ENCODE measurements around the gene SPCS2.

Gene SPCS2

GRCh38 chr11:74980634-74981033 lies 31.6 kb downstream of the SPCS2 start:
- Histone ChIP-seq H3K79me2 (ENCODE audit: insufficient read depth, low read depth) (no peaks in the 10 kb centered on the region), H3K9ac (no peak overlapping the region), H3K27ac (no peak overlapping the region), H4K20me1 (ENCODE audit: insufficient read depth) (no peaks in the 10 kb centered on the region), H3K4me1 (ENCODE audit: low read depth, poor library complexity, severe bottlenecking) (no peaks in the 10 kb centered on the region), H3K4me2 (no peak overlapping the region), H2AFZ (ENCODE audit: low read depth) (no peak overlapping the region), H3K36me3 (ENCODE audit: insufficient read depth) (no peaks in the 10 kb centered on the region), H3K27me3 (ENCODE audit: insufficient read depth, low read depth) (no peaks in the 10 kb centered on the region), H3K4me3 (IDR thresholded peaks at IDR 0.05; ENCODE audit: insufficient read depth, low read depth, low read length) (no peak overlapping the region)
- TF ChIP-seq CTCF (conservative IDR thresholded peaks at IDR 0.05; ENCODE audit: low read depth, low read length), result no peak

DNA sequence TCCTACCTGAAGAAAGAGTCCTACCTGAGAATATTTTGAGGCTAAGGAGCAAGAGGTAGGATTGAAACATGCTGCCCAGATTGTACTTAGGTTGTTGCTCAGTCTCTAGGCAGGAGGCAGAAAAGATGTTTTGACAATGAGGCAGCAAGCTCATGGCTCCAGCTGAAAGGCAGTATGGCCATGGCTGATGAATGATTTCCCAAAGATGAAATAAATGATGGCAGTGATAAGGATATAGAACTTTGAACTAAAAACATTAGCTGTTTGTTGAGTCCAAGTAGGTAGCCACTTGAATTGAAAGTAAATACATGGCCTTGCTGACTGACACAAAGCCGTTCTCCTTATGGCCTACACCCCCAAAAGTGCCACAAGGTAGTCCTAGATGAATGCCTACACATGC lies 32.8 kb downstream of the SPCS2 start:
- Histone ChIP-seq H4K20me1 (ENCODE audit: insufficient read depth) (no peaks in the 10 kb centered on the region), H3K4me1 (ENCODE audit: low read depth, poor library complexity, severe bottlenecking) (no peaks in the 10 kb centered on the region), H3K27ac (no peak overlapping the region), H3K9ac (no peak overlapping the region), H3K4me2 (no peak overlapping the region), H2AFZ (ENCODE audit: low read depth) (no peak overlapping the region), H3K4me3 (IDR thresholded peaks at IDR 0.05; ENCODE audit: insufficient read depth, low read depth, low read length) (no peak overlapping the region), H3K36me3 (ENCODE audit: insufficient read depth) (no peaks in the 10 kb centered on the region), H3K79me2 (ENCODE audit: insufficient read depth, low read depth) (no peaks in the 10 kb centered on the region), H3K27me3 (ENCODE audit: insufficient read depth, low read depth) (no peaks in the 10 kb centered on the region)
- TF ChIP-seq CTCF (conservative IDR thresholded peaks at IDR 0.05; ENCODE audit: low read depth, low read length), result no peak

DNA sequence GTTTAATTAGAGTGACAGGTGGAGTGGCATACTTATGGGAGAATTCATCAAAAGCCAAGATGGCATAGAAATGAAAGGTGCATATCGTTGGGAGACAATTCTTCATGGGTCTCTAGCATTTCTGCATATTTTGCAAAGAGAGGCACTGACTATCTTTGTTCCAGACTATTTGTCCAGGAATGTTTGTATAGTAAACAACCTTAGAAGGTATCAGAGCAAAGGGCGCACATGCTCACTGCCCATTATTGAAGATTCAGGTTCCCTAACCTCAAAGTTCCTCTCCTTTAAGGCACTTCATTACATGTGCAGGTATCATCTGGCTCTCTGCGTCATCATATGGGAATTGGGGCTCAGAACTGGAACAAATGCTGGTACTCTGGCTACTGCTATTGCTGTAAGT lies 35.0 kb downstream of the SPCS2 start:
- no peak overlapping the region for H3K27ac ChIP-seq
- no peak for TF ChIP-seq CTCF (conservative IDR thresholded peaks at IDR 0.05; ENCODE audit: low read depth, low read length)
- H3K27me3 ChIP-seq (ENCODE audit: insufficient read depth, low read depth), result no peaks in the 10 kb centered on the region
- peaks cover 4% of the 10 kb centered on the region for H3K4me1 ChIP-seq (ENCODE audit: low read depth, poor library complexity, severe bottlenecking)
- no peak overlapping the region for H2AFZ ChIP-seq (ENCODE audit: low read depth)
- no peaks in the 10 kb centered on the region for H4K20me1 ChIP-seq (ENCODE audit: insufficient read depth)
- no peaks in the 10 kb centered on the region for H3K36me3 ChIP-seq (ENCODE audit: insufficient read depth)
- no peak overlapping the region for H3K4me2 ChIP-seq
- H3K79me2 ChIP-seq (ENCODE audit: insufficient read depth, low read depth), result no peaks in the 10 kb centered on the region
- no peak overlapping the region for H3K9ac ChIP-seq
- no peak overlapping the region for H3K4me3 ChIP-seq (IDR thresholded peaks at IDR 0.05; ENCODE audit: insufficient read depth, low read depth, low read length)

GRCh38 chr11:74984730-74985129 lies 35.7 kb downstream of the SPCS2 start:
- no peak overlapping the region for H3K9ac ChIP-seq
- no peak overlapping the region for H2AFZ ChIP-seq (ENCODE audit: low read depth)
- H3K79me2 ChIP-seq (ENCODE audit: insufficient read depth, low read depth), result 0 out of 2 replicates have a peak, but pooled peaks cover 5% of the 10 kb centered on the region
- no peaks in the 10 kb centered on the region for H3K27me3 ChIP-seq (ENCODE audit: insufficient read depth, low read depth)
- no peak for TF ChIP-seq CTCF (conservative IDR thresholded peaks at IDR 0.05; ENCODE audit: low read depth, low read length)
- H4K20me1 ChIP-seq (ENCODE audit: insufficient read depth), result no peaks in the 10 kb centered on the region
- H3K4me1 ChIP-seq (ENCODE audit: low read depth, poor library complexity, severe bottlenecking), result peaks cover 8% of the 10 kb centered on the region
- H3K27ac ChIP-seq, result no peak overlapping the region
- no peak overlapping the region for H3K4me3 ChIP-seq (IDR thresholded peaks at IDR 0.05; ENCODE audit: insufficient read depth, low read depth, low read length)
- no peak overlapping the region for H3K4me2 ChIP-seq
- H3K36me3 ChIP-seq (ENCODE audit: insufficient read depth), result no peaks in the 10 kb centered on the region
